GM19099 (cell line): ENCODE results near the gene SMARCD1.

Experiments used
- POLR2A ChIP-seq: IDR thresholded peaks from 3 replicates; pipeline ENCODE4 v1.6.1; 2011; ENCODE audit warnings: low read depth; ENCODE audit not compliant: insufficient read length; ENCODE audit errors: extremely low read depth

Gene SMARCD1

DNA sequence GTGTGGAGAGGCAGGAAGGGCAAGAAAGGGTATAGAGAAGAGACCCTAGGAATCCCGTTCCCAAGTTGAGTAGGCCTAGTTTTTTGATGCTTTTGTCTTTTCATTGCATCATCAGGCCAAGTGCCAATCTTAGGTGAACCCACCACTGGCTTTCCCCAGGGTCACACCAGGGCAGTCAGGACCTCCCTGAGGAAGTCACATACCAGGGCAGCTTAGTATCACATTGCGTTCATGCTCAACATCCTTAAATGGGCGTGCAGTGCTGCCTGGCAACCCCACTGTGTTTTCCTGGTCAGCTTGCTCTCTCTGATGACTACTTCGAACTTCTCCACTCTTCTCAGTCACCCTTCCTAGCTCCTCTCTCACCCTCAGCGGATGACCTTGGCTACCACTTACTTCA is 18.7 kb upstream of the SMARCD1 start:
- no peak for TF ChIP-seq POLR2A

- TF ChIP-seq POLR2A = no peak
Measured at GRCh38 chr12:50069069-50069468, 16.1 kb upstream of the SMARCD1 start.

DNA sequence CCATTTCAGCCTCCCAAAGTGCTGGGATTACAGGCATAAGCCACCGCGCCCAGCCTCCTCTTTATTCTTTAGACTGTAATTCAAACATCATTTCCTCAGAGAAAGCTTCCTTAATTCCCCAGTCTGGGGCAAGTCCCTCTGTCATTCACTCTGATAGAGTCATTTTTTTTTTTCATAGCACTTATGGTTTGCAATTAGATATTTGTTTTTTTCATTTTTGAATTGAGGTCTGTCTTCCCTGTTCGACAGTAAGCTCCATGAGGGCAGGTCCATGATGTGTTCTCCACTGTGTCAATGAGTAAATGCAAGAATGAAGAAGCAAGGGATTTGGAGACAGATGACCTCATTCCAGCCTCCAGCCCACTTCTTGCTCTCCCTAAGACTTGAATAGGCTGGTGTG is 15.6 kb upstream of the SMARCD1 start:
- TF ChIP-seq POLR2A = no peak

DNA sequence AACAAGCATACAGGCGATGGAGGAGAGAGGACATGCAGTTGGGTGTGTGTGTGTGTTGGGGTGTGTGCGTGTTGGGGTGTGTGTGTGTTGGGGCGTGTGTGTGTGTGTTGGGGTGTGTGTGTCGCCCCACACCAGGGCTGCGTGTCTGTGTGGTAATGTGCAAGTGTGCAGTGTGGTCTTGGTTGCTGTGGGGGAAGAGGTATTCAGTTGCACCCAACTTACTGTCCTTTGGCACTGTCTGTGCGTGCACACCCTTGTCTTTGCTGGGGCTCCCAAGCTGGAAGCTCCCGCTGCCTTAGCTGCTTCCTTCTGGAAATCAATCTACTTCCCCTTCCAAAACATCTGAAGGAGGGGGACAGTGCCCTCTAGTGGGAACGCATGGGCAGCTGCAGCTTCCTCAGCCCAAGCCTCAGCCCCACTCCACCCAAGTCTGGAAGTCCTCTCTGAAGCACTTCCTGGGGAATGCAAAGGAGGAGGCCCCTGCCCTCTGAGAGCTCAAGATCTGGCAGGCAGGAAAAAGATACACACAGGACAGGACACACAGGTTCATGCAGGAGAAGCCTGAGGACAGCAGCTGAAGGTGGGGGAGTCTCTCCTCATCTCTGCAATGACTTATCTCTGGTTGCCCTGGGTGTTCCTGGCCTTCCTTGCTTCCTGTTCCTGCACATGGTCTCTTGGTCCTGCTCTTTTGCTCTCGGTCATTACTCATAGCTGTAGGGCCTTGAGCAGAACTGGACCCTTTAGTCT is 14.7 kb upstream of the SMARCD1 start:
- TF ChIP-seq POLR2A = no peak

DNA sequence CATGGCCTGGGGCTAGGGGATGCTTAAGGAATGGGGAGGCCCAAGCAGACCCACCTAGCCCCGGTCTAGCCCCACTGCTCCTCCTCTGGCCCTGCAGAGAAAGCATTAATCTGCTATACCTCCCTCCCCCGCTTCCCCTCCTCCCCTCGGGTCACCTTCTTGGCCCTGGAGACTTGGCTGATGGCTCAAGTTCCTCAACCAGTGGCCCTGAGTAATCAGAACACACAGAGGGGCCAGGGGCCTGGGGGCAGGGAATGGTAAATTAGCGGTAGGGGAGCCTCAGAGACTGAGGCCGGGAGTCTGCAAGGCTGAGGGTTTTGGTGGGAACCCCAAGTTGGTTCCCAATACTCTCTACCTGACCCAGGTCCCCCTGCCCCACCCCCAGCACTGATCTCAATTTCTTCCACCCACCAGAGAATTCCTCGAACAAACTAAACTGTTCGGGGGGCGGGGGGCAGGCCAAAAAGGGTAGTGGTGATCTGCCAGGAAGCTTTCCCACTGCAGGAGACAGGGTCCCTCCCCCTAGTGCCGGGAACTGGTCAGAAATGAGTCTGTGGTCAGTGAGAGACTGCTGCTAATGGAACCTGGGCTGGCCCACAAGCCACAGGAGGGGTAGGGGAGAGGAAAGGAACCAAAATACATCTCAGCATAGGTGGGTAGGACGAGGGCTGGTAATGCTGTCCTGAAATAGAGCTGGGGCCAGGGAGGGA is 12.8 kb upstream of the SMARCD1 start:
- TF ChIP-seq POLR2A = no peak

DNA sequence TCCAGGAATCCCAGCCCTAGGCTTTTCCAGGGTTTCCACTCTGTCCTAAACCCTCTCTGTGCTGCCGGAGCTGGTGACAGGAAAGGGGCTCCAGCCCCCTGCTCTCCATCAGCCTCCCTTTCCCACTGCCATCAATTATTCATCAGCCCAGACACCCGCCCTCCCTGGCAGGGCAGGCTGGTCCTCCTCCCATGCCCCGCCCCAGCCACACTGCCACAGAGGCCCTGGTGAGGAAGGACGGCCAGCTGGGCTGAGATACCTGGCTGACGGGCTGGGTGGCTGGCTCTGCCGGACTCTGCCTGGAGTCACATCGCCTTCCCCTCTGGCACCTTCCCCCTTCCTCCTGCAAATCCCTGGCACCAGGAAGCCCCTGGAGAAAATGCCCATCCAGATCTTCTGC is 11.9 kb upstream of the SMARCD1 start:
- TF ChIP-seq POLR2A = no peak

GRCh38 chr12:50073712-50074111 is 11.4 kb upstream of the SMARCD1 start:
- no peak for TF ChIP-seq POLR2A

DNA sequence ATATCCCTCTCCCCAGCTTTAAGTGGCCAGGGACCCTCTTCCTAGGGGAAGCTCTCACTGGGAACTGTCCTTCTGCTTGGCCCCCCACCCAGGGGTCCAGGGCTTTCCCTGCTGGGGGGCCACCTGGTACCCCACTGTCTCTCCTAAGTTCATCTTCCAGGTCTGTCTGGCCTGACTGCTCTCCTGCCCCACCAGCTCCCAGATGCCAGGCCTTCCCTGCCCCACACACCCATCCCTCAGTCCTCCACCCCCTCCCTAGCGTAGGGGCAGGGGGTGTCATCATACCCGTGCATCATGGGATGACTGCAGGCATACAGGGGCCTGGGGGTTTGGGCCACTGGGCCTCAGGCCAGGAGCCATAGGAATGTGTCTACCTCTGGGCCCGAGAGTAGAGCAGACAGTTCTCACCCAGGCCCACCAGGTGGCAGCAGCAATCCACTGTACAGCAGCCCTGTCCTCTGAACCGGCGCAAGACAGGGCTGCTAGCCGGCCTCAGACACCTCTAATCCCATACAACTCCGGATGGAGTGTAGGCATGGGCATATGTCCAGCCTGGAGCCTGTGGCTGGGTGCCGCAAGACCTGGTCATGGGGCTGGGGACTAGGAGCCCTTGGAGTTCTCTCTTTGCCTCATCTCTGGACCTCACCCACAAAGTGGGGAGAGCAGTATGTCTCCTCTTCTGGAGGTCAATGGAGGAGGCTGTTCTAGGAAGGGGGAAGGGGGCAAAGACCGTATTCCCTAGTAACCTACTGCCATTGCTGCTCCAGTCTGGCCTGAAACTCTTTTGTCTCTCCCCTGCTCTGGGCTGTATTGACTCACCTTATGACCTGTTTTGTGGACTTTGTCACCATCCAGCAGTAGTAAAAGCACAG is 10.0 kb upstream of the SMARCD1 start:
- TF ChIP-seq POLR2A = no peak

DNA sequence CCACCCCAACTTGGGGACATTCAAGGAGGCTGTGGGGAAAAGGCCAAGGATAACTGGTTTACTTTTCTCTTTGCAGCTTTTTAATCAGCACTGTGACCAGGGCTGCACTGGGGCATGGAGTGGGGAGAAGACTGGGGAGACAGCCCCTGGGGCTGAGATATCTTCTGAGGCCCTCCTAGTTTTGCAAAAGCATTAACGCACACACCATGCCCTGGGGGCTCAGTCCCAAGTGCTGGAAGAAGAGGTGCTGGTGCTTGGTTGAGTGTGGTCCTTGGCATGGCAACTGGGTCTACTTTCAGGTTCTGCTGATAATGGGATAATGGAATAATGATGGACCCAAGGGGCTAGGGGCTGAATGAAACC is 9.4 kb upstream of the SMARCD1 start:
- TF ChIP-seq POLR2A = no peak

DNA sequence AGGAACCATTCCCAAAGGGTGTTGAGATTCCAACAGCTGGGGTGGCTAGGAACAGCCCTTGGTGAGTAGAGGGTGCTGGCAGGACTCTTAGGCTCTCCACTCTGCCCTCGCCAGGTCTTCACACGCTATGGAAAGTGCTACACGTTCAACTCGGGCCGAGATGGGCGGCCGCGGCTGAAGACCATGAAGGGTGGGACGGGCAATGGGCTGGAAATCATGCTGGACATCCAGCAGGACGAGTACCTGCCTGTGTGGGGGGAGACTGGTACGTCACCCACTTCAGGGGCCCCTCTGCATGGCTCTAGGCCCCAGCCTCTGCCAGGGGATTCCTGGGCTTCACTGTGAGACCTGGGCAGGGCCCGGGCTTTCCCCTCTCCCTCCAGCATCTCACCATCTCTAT is 8.0 kb upstream of the SMARCD1 start:
- TF ChIP-seq POLR2A = no peak

- no peak for TF ChIP-seq POLR2A
Measured at GRCh38 chr12:50078281-50078680, 6.9 kb upstream of the SMARCD1 start.

DNA sequence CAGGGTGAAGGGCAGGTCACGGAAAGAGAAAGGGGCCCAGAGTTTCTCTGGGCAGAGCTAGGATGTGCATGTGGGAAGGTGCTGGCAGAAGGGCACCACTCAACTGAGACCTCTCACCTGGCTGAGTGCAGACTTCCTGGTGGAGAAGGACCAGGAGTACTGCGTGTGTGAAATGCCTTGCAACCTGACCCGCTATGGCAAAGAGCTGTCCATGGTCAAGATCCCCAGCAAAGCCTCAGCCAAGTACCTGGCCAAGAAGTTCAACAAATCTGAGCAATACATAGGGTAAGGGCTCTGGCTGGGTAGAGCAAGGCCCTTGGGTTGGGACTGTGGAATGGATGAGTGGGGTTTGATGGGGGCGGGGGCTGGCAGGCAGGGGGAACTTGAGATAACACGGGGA is 5.4 kb upstream of the SMARCD1 start:
- no peak for TF ChIP-seq POLR2A

DNA sequence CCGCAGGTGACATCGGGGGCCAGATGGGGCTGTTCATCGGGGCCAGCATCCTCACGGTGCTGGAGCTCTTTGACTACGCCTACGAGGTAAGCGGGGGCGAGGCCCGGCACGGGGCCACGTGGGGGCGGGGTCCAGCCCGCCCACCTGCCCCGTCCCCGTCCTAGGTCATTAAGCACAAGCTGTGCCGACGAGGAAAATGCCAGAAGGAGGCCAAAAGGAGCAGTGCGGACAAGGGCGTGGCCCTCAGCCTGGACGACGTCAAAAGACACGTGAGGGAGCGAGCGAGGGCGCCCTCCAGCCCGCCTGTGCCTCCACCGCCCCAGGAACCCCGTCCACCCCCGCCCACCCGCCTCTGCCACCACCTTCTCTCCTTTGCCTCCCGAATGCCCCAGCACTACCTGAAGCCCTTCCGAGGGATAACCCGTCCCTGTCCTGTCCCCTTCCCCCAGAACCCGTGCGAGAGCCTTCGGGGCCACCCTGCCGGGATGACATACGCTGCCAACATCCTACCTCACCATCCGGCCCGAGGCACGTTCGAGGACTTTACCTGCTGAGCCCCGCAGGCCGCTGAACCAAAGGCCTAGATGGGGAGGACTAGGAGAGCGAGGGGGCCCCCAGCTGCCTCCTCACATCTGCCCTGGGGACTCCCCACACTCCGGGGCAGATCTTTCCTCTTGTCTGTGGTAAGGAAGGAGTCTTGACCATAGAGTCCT is 3.9 kb upstream of the SMARCD1 start:
- no peak for TF ChIP-seq POLR2A

- no peak for TF ChIP-seq POLR2A
Measured at GRCh38 chr12:50082644-50083043, 2.5 kb upstream of the SMARCD1 start.

DNA sequence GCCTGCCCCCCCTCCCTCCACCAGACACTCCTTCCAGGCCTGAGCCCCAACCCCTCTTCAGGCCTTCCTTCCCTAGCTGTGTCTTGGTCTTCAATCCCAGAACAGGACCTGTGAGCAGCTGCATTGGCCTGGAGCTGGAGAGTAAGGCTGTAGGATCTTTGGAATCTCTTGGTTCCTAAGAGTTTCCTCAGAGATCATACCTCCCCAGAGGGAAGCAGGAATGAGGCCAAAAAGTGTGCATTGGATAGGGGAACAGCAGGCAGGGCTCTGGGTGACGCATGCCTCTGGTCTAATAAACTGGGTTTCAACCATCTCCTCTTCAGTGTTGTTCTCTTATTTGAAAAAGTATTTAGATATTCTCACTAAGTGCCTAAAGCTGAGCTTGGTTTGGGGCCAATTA is 1.8 kb upstream of the SMARCD1 start:
- no peak for TF ChIP-seq POLR2A
